Heart right ventricle (tissue), 16 donors: ENCODE data around the gene HES6. TPM values are rescaled to one million over a fixed set of nuclear protein-coding genes. Genes with fewer than 3 reads are reported as not detected.
A peak's percentile ranks its signal among the peaks of the same experiment; 100 is the strongest.

Experiments
- ATAC-seq, 8 donors: fragments of 200-7000 bp; cut with Tn5 transposase; one replicate each; pipeline ENCODE4 v1.9.1; 2020; ENCODE audit warnings: mild to moderate bottlenecking in 8 of 8, moderate library complexity in 8 of 8, moderate number of reproducible peaks in 1 of 8
- DNase-seq, 2 donors: peaks; one replicate each; pipeline ENCODE4 v3.0.0-alpha.2; 2020
- H3K27ac ChIP-seq, 10 donors: fragments of 200-600 bp; sonication (generic) in 2 of 10; one replicate each; pipeline versions ENCODE4 v1.5.0 to v1.8.0; 2020 to 2022; ENCODE audit warnings: mild to moderate bottlenecking in 3 of 10
- H3K27me3 ChIP-seq, 7 donors: fragments of 200-600 bp; one replicate each; pipeline ENCODE4 v1.8.0; 2021 to 2022; ENCODE audit warnings: mild to moderate bottlenecking in 2 of 7
- H3K36me3 ChIP-seq, 9 donors: fragments of 200-600 bp; sonication (generic) in 1 of 9; one replicate each; pipeline versions ENCODE4 v1.5.0 to v1.8.0; 2020 to 2022; ENCODE audit warnings: mild to moderate bottlenecking in 2 of 9
- H3K4me1 ChIP-seq, 9 donors: fragments of 200-600 bp; sonication (generic) in 1 of 9; one replicate each; pipeline versions ENCODE4 v1.5.0 to v1.8.0; 2020 to 2022; ENCODE audit warnings: mild to moderate bottlenecking in 4 of 9
- H3K4me3 ChIP-seq, 10 donors: fragments of 200-600 bp; sonication (generic) in 2 of 10; one replicate each; pipeline versions ENCODE4 v1.5.0 to v1.8.0; 2020 to 2022; ENCODE audit warnings: mild to moderate bottlenecking in 7 of 10, moderate library complexity in 2 of 10
- H3K9me3 ChIP-seq, 11 donors: fragments of 200-600 bp in 10 of 11; sonication (generic) in 2 of 11; one replicate each; pipeline versions ENCODE4 v1.5.0 to v1.8.0; 2013 to 2022; ENCODE audit warnings: mild to moderate bottlenecking in 2 of 11, control low read depth in 1 of 11, moderate library complexity in 1 of 11
- WGBS, 2 donors: extraction: QIAGEN DNeasy Blood & Tissue Kit; methylation state at CpG; one replicate each; pipeline ENCODE4 v1.1.7; 2013; ENCODE audit warnings: inconsistent platforms in 1 of 2; 5-methylcytosine and 5-hydroxymethylcytosine counted together
- intact Hi-C, 10 donors: fragments of 100-400 bp; cut with DNase I; formaldehyde crosslinking; loops; one replicate each; pipeline versions ENCODE4 v1.11.1 to v1.14.2; 2022
- polyA plus RNA-seq, 2 donors: library from polyadenylated mRNA; stranded (reverse); fragments of 200-250 nt; gene quantifications; one replicate each; pipeline ENCODE4 v1.2.3, GENCODE V29; 2013
- total RNA-seq, 10 donors: library from RNA; stranded (reverse); fragmentation: NEBNext Ultra II Directional in 3 of 10; extraction: Animal tissue kit (Norgen Biotek cat#: 25700) in 3 of 10; gene quantifications; one replicate each; pipeline versions ENCODE4 v1.2.1 to v1.2.4, GENCODE V29; 2021 to 2023
- TF ChIP-seq, protein P1 (sequence below), 9 donors: fragments of 200-600 bp; sonication (generic) in 2 of 9; IDR thresholded peaks; one replicate each; pipeline versions ENCODE4 v1.5.0 to v1.8.0; 2021 to 2022; ENCODE audit warnings: antibody characterized with exemption in 9 of 9, mild to moderate bottlenecking in 5 of 9, moderate library complexity in 1 of 9
- donor health status: Arrhythmogenic right ventricular cardiomyopathy.
- donor health status: ischemic (EF 13 %, LVEDD 7.1; RV severe dilation, severe dysfunction).
- donor health status: healthy with polysubstance abuse.
- donor health status: DM: no; HTN: yes; CAD: no.
- donor health status: DM: no; HTN: no; CAD: no.
- donor health status: ischemic (EF 25% LVEDD 6.9; RV normal size, moderate dysfunction).
- donor health status: ischemic (EF 25% LVEDD 5.7; RV mildly dilated, moderate dysfunction).
- donor health status: healthy.
- donor health status: DM: yes; HTN: yes; CAD: no.
- donor health status: Ischemic cardiomyopathy.
- donor health status: ischemic (EF 35%, LVEDD 5.7; RV mildly dilated, moderate dysfunction).
- donor health status: nonischemic (EF 11% LVEDD 7.7; RV severe dilation, severe dysfunction).
- donor health status: DM: yes; HTN: yes; CAD: no.
- donor health status: PGD.
- donor health status: ischemic (EF 29% LVEDD 5.4; RV normal size, mild dysfunction).
- donor health status: nonischemic (EF 23%, LVEDD 6.1; RV moderate dilation, normal function).

Gene HES6
- total and polyA plus RNA-seq, 12 donors, result 1.1 to 6.9 (median 2.1) TPM

- WGBS, 2 donors, result 75 to 88% methylated on average over 11 of the region's 11 CpGs
These were observed 4.5 kb downstream of the HES6 start for GRCh38 chr2:238235331-238235732.

GRCh38 chr2:238233625-238234024, 6.2 kb downstream of the HES6 start:
- no peak overlapping the region for H3K4me3 ChIP-seq
- no peaks in the 10 kb centered on the region for H3K36me3 ChIP-seq
- WGBS, 2 donors, result 79 to 85% methylated on average over 12 of the region's 12 CpGs
- intact Hi-C loops, result no loop called here
- TF ChIP-seq, protein P1, sequence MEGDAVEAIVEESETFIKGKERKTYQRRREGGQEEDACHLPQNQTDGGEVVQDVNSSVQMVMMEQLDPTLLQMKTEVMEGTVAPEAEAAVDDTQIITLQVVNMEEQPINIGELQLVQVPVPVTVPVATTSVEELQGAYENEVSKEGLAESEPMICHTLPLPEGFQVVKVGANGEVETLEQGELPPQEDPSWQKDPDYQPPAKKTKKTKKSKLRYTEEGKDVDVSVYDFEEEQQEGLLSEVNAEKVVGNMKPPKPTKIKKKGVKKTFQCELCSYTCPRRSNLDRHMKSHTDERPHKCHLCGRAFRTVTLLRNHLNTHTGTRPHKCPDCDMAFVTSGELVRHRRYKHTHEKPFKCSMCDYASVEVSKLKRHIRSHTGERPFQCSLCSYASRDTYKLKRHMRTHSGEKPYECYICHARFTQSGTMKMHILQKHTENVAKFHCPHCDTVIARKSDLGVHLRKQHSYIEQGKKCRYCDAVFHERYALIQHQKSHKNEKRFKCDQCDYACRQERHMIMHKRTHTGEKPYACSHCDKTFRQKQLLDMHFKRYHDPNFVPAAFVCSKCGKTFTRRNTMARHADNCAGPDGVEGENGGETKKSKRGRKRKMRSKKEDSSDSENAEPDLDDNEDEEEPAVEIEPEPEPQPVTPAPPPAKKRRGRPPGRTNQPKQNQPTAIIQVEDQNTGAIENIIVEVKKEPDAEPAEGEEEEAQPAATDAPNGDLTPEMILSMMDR (IDR thresholded peaks at IDR 0.05), result no peak
- no peaks in the 10 kb centered on the region for H3K9me3 ChIP-seq
- ATAC-seq (no peak), DNase-seq (no peak)
- no peak overlapping the region for H3K27ac ChIP-seq
- peaks cover 0 to 26% (median 11%) of the 10 kb centered on the region in 9 donors for H3K4me1 ChIP-seq
- H3K27me3 ChIP-seq, result peaks cover 0 to 36% (median 14%) of the 10 kb centered on the region in 7 donors

More at GRCh38 chr2:238235331-238235732, 4.5 kb downstream of the HES6 start:
- no peak overlapping the region for H3K4me3 ChIP-seq
- ATAC-seq (no peak), DNase-seq (no peak)
- H3K27me3 ChIP-seq, result peaks cover 0 to 46% (median 19%) of the 10 kb centered on the region in 7 donors
- H3K4me1 ChIP-seq, result peaks cover 0 to 31% (median 16%) of the 10 kb centered on the region in 9 donors
- no peak overlapping the region for H3K27ac ChIP-seq
- TF ChIP-seq, protein P1 (IDR thresholded peaks at IDR 0.05), result no peak
- H3K9me3 ChIP-seq, result no peaks in the 10 kb centered on the region
- no peaks in the 10 kb centered on the region for H3K36me3 ChIP-seq
- intact Hi-C loops, result no loop called here

DNA sequence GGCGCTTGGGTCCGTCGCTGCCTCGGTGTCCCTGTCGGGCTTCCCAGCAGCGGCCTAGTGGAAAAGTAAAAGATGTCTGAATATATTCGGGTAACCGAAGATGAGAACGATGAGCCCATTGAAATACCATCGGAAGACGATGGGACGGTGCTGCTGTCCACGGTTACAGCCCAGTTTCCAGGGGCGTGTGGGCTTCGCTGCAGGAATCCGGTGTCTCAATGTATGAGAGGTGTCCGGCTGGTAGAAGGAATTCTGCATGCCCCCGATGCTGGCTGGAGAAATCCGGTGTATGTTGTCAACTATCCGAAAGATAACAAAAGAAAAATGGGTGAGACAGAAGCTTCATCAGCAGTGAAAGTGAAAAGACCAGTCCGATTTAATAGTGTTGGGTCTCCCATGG, 8.0 kb downstream of the HES6 start:
- 60 to 64% methylated on average over 21 of the region's 21 CpGs for WGBS, 2 donors
- no peak for DNase-seq
- Histone ChIP-seq H3K27me3 (peaks cover 0 to 18% (median 0%) of the 10 kb centered on the region in 7 donors), H3K9me3 (no peaks in the 10 kb centered on the region), H3K27ac (peak overlapping the region in 1 of 10 donors; percentile 54), H3K36me3 (no peaks in the 10 kb centered on the region), H3K4me3 (peak overlapping the region in 8 of 10 donors; percentile 49 to 69 (median 60)), H3K4me1 (peaks cover 0 to 27% (median 11%) of the 10 kb centered on the region in 9 donors)
- no peak for ATAC-seq
- TF ChIP-seq, protein P1 (IDR thresholded peaks at IDR 0.05), result no peak
- intact Hi-C loops, result no loop called here

- ATAC-seq (peak in 7 of 8 donors; percentile 65 to 91 (median 84)), DNase-seq (peak; percentile 66 to 79)
- 9 to 20% methylated on average over 46 of the region's 46 CpGs for WGBS, 2 donors
- TF ChIP-seq, protein P1 (IDR thresholded peaks at IDR 0.05), result peak in 2 of 9 donors; percentile 13 to 19
- Histone ChIP-seq H3K4me1 (peaks cover under 1 to 28% (median 11%) of the 10 kb centered on the region in 9 donors), H3K4me3 (peak overlapping the region; percentile 47 to 69 (median 60)), H3K27me3 (peaks cover 0 to 13% (median 0%) of the 10 kb centered on the region in 7 donors), H3K36me3 (no peaks in the 10 kb centered on the region), H3K27ac (peak overlapping the region in 5 of 10 donors; percentile 15 to 63 (median 49)), H3K9me3 (no peaks in the 10 kb centered on the region)
- intact Hi-C loops, result no loop called here
These were observed 8.5 kb downstream of the HES6 start for GRCh38 chr2:238231251-238231793.
